ENCODE data around the gene MAGI2. TPM values are rescaled to one million over a fixed set of nuclear protein-coding genes. Genes with fewer than 3 reads are reported as not detected.
A peak's percentile ranks its signal among the peaks of the same experiment; 100 is the strongest.

The MAGI2 gene
- total and polyA plus RNA-seq, 2 of the 13 experiments (the other 11 are each of a cell fraction or from before 2014, with no cell fraction given) = 1.5 to 3.8 TPM

- TF ChIP-seq SRF (IDR thresholded peaks at IDR 0.05; ENCODE audit: low read depth, low read length) (no peak), ZFP36 (IDR thresholded peaks at IDR 0.05; ENCODE audit: borderline replicate concordance, low read depth, low read length, partially characterized antibody) (no peak), HNRNPL (IDR thresholded peaks at IDR 0.05; ENCODE audit: low read depth, low read length) (0 out of 2 replicates have a peak, but pooled peaks have one; percentile 51), CSRNP2 (CRISPR knock-in tag; conservative IDR thresholded peaks at IDR 0.05; ENCODE audit: low read depth) (no peak), SP1 (IDR thresholded peaks at IDR 0.05) (no peak), SP1 (CRISPR knock-in tag; IDR thresholded peaks at IDR 0.05) (no peak), ZFYVE20 (CRISPR knock-in tag; IDR thresholded peaks at IDR 0.05; ENCODE audit: borderline replicate concordance, low read depth) (no peak), ZFP36L1 (CRISPR knock-in tag; IDR thresholded peaks at IDR 0.05) (no peak), THAP7 (CRISPR knock-in tag; IDR thresholded peaks at IDR 0.05) (no peak), EED (CRISPR knock-in tag; IDR thresholded peaks at IDR 0.05) (no peak), ZNF674 (CRISPR knock-in tag; IDR thresholded peaks at IDR 0.05; ENCODE audit: low read depth) (no peak), ATM (IDR thresholded peaks at IDR 0.05; ENCODE audit: borderline replicate concordance) (no peak), IKZF5 (CRISPR knock-in tag; IDR thresholded peaks at IDR 0.05) (peak; percentile 76; the same call in 1 of the 2 replicates), ZNF777 (CRISPR knock-in tag; IDR thresholded peaks at IDR 0.05) (0 out of 2 replicates have a peak, but pooled peaks have one; percentile 23), GFI1 (CRISPR knock-in tag; IDR thresholded peaks at IDR 0.05; ENCODE audit: borderline replicate concordance) (0 out of 2 replicates have a peak, but pooled peaks have one; percentile 12), ZNF326 (CRISPR knock-in tag; IDR thresholded peaks at IDR 0.05; ENCODE audit: borderline replicate concordance) (no peak), SRY (CRISPR knock-in tag; IDR thresholded peaks at IDR 0.05) (no peak; the same call in 1 of the 2 replicates), SRSF9 (IDR thresholded peaks at IDR 0.05; ENCODE audit: borderline replicate concordance, insufficient read depth, low read depth, low read length, poor library complexity, severe bottlenecking) (no peak), ZSCAN21 (CRISPR knock-in tag; IDR thresholded peaks at IDR 0.05; ENCODE audit: borderline replicate concordance) (no peak)
- TF ChIP-seq, protein P1, sequence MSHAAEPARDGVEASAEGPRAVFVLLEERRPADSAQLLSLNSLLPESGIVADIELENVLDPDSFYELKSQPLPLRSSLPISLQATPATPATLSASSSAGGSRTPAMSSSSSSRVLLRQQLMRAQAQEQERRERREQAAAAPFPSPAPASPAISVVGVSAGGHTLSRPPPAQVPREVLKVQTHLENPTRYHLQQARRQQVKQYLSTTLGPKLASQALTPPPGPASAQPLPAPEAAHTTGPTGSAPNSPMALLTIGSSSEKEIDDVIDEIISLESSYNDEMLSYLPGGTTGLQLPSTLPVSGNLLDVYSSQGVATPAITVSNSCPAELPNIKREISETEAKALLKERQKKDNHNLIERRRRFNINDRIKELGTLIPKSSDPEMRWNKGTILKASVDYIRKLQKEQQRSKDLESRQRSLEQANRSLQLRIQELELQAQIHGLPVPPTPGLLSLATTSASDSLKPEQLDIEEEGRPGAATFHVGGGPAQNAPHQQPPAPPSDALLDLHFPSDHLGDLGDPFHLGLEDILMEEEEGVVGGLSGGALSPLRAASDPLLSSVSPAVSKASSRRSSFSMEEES (CRISPR knock-in tag; IDR thresholded peaks at IDR 0.05) = peak; percentile 98
- TF ChIP-seq, protein P2, sequence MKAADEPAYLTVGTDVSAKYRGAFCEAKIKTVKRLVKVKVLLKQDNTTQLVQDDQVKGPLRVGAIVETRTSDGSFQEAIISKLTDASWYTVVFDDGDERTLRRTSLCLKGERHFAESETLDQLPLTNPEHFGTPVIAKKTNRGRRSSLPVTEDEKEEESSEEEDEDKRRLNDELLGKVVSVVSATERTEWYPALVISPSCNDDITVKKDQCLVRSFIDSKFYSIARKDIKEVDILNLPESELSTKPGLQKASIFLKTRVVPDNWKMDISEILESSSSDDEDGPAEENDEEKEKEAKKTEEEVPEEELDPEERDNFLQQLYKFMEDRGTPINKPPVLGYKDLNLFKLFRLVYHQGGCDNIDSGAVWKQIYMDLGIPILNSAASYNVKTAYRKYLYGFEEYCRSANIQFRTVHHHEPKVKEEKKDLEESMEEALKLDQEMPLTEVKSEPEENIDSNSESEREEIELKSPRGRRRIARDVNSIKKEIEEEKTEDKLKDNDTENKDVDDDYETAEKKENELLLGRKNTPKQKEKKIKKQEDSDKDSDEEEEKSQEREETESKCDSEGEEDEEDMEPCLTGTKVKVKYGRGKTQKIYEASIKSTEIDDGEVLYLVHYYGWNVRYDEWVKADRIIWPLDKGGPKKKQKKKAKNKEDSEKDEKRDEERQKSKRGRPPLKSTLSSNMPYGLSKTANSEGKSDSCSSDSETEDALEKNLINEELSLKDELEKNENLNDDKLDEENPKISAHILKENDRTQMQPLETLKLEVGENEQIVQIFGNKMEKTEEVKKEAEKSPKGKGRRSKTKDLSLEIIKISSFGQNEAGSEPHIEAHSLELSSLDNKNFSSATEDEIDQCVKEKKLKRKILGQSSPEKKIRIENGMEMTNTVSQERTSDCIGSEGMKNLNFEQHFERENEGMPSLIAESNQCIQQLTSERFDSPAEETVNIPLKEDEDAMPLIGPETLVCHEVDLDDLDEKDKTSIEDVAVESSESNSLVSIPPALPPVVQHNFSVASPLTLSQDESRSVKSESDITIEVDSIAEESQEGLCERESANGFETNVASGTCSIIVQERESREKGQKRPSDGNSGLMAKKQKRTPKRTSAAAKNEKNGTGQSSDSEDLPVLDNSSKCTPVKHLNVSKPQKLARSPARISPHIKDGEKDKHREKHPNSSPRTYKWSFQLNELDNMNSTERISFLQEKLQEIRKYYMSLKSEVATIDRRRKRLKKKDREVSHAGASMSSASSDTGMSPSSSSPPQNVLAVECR (CRISPR knock-in tag; IDR thresholded peaks at IDR 0.05; ENCODE audit: borderline replicate concordance) = peak; percentile 70; the same call in 1 of the 2 replicates
Measured at GRCh38 chr7:79452032-79452494, 1.4 kb downstream of the MAGI2 start (continued).
